Kidney (tissue), 14 donors: Measurements from ENCODE around the gene RFX8. TPM values are rescaled to one million over a fixed set of nuclear protein-coding genes. Genes with fewer than 3 reads are reported as not detected.
A peak's percentile ranks its signal among the peaks of the same experiment; 100 is the strongest.
"Not testable (repeated sequence)": the region's sequence is repeated elsewhere in the genome, so short reads cannot be mapped to it uniquely, and the experiment has no call there.

Experiments
- DNase-seq, 5 donors: peaks; one replicate each; pipeline ENCODE4 v3.0.0-alpha.2; 2013 to 2020
- FAIRE-seq: peaks from 2 replicates; lab custom pipeline; 2012; peaks lifted over from hg19 to GRCh38; lab: Jason Lieb, UNC
- H3K27ac ChIP-seq, 2 donors: one replicate each; pipeline ENCODE4 v1.7.0; 2013; ENCODE audit warnings: low read depth in 2 of 2, low read length in 2 of 2, inconsistent platforms in 1 of 2
- H3K27me3 ChIP-seq: one replicate; pipeline ENCODE4 v1.7.1; 2013; ENCODE audit warnings: low read length, inconsistent platforms; ENCODE audit not compliant: control insufficient read depth, insufficient read depth
- H3K36me3 ChIP-seq, 3 donors: one replicate each; pipeline versions ENCODE4 v1.7.0 to v1.7.1; 2013; ENCODE audit warnings: low read length in 3 of 3, control low read depth in 1 of 3, inconsistent platforms in 1 of 3; ENCODE audit not compliant: insufficient read depth in 3 of 3, control insufficient read depth in 2 of 3
- H3K4me1 ChIP-seq, 3 donors: one replicate each; pipeline versions ENCODE4 v1.7.0 to v1.7.1; 2013; ENCODE audit warnings: low read length in 3 of 3, inconsistent platforms in 1 of 3, low read depth in 1 of 3; ENCODE audit not compliant: control insufficient read depth in 2 of 3, insufficient read depth in 2 of 3
- H3K4me3 ChIP-seq, 3 donors: one replicate each; pipeline versions ENCODE4 v1.7.0 to v1.8.1; 2013; ENCODE audit warnings: low read length in 3 of 3, control low read depth in 1 of 3, inconsistent platforms in 1 of 3
- H3K9ac ChIP-seq, 3 donors: one replicate each; pipeline versions ENCODE4 v1.7.0 to v1.7.1; 2013; ENCODE audit warnings: low read length in 3 of 3, control low read depth in 1 of 3, inconsistent platforms in 1 of 3
- H3K9me3 ChIP-seq, 3 donors: one replicate each; pipeline versions ENCODE4 v1.7.0 to v1.7.1; 2013; ENCODE audit warnings: low read length in 3 of 3, control low read depth in 1 of 3, inconsistent platforms in 1 of 3; ENCODE audit not compliant: control insufficient read depth in 2 of 3, insufficient read depth in 1 of 3
- CTCF ChIP-seq: IDR thresholded peaks from 3 replicates; pipeline ENCODE4 v1.5.1; 2012; ENCODE audit warnings: mild to moderate bottlenecking, moderate library complexity, borderline replicate concordance; ENCODE audit not compliant: insufficient read depth; ENCODE audit errors: extremely low read depth
- intact Hi-C: fragments of 100-400 bp; cut with DNase I; formaldehyde crosslinking; loops from one replicate; pipeline ENCODE4 v1.11.1; 2022
- polyA plus RNA-seq: library from polyadenylated mRNA; stranded (reverse); fragments of 350-450 nt; fragmentation: Illumina TruSeq; extraction: RNeasy Lipid Tissue Mini Kit (QIAGEN cat#74804); gene quantifications from one replicate; pipeline ENCODE4 v1.2.3, GENCODE V29; 2014; ENCODE audit warnings: low read depth, low replicate concordance; ENCODE audit not compliant: insufficient read depth
- total RNA-seq: library from RNA; stranded (reverse); fragmentation: NEBNext Ultra II Directional; extraction: Animal tissue kit (Norgen Biotek cat#: 25700); gene quantifications from one replicate; pipeline ENCODE4 v1.2.1, GENCODE V29; 2021
- donor health status: control.
- donor health status: control.
- donor health status: control.
- donor health status: control.
- donor health status: control.
- donor health status: DM: yes; HTN: yes; CAD: no.
- donor health status: Normal renal cell carcinoma (clear cell type).

Gene RFX8
- total and polyA plus RNA-seq, 2 donors from 2014 or later: 0.28 TPM; not detected in 1

DNA sequence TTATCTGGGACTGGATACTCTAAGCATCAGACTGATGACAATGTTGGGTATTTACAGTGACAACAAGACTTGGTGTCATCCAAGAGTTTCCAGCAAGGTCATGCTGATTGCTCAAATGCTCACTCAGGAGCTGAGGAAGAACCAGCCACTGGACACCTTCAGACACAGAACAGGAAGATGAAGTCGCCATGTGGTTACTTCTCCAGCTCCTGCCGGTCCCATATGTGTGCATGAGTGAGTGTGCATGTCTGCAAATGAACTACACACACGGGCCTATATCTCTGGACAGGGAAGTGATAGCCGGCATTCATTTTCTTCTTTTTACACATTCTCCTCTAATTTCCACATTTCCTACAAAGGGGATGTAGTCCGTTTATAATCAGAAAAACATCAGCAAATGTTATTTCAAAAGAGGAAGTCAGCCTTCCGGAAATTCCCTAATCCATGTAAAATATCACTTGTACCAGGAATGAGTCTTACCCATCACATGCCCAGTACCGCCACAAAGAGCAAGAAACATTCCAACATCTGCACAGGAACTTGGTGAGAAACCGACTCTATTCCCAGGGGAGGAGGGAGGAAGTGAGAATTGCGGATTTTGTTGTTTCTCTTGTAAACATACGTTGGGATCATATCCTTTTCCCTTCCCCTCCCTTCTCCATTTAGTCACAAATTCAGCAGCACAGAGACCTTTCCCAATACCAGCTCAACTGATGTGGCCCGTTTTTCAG, 10.8 kb downstream of the RFX8 start:
- FAIRE-seq: no peak
- no peak for TF ChIP-seq CTCF
- Histone ChIP-seq H3K4me3 (no peak overlapping the region), H3K27me3 (no peaks in the 10 kb centered on the region), H3K4me1 (peaks cover 0 to 4% (median 0%) of the 10 kb centered on the region in 3 donors), H3K36me3 (no peaks in the 10 kb centered on the region), H3K27ac (peak overlapping the region; percentile 33 to 67), H3K9ac (no peak overlapping the region), H3K9me3 (no peaks in the 10 kb centered on the region)
- DNase-seq: peak in 2 of 5 donors; percentile 13 to 71
- intact Hi-C loops: no loop called here

GRCh38 chr2:101463421-101463820, 11.5 kb downstream of the RFX8 start:
- Histone ChIP-seq H3K27ac (peak overlapping the region; percentile 33 to 67), H3K4me1 (peaks cover 0 to 4% (median 0%) of the 10 kb centered on the region in 3 donors), H3K4me3 (no peak overlapping the region), H3K27me3 (no peaks in the 10 kb centered on the region), H3K9me3 (no peaks in the 10 kb centered on the region), H3K36me3 (no peaks in the 10 kb centered on the region), H3K9ac (no peak overlapping the region)
- peak in 1 of 5 donors; percentile 13 for DNase-seq
- intact Hi-C loops: no loop called here
- no peak for TF ChIP-seq CTCF
- no peak for FAIRE-seq

DNA sequence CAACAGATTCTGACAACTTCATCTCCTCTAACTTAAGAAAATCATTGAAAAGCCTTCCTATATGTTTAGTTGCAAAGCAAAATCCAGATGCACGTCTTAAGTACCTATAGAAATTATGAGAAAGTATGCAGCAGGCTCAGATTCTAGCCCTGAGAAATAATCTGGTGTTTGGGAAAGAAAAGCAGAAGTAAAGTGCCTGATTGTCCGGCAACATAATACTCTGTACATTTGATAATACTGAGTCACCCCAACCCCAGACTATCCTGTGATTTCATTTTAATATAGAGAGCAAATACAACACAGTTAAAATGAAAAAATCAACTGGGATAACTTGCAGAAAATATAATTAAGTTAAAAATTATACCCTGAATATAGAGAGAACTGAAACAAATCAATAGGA, 13.5 kb downstream of the RFX8 start:
- peaks cover 0 to 4% (median 0%) of the 10 kb centered on the region in 3 donors for H3K4me1 ChIP-seq
- H3K9me3 ChIP-seq: no peaks in the 10 kb centered on the region
- FAIRE-seq (no peak), DNase-seq (no peak)
- no peaks in the 10 kb centered on the region for H3K27me3 ChIP-seq
- no peak overlapping the region for H3K27ac ChIP-seq
- no peaks in the 10 kb centered on the region for H3K36me3 ChIP-seq
- TF ChIP-seq CTCF: no peak
- H3K4me3 ChIP-seq: no peak overlapping the region
- intact Hi-C loops: no loop called here
- H3K9ac ChIP-seq: no peak overlapping the region

DNA sequence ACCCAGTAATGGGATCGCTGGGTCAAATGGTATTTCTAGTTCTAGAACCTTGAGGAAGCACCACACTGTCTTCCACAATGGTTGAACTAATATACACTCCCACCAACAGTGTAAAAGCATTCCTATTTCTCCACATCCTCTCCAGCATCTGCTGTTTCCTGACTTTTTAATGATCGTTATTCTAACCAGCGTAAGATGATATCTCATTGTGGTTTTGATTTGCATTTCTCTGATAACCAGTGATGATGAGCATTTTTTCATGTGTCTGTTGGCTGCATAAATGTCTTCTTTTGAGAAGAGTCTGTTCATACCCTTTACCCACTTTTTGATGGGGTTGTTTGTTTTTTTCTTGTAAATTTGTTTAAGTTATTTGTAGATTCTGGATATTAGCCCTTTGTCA, 20.5 kb downstream of the RFX8 start:
- H3K36me3 ChIP-seq, FAIRE-seq, H3K9me3 ChIP-seq, H3K27me3 ChIP-seq, DNase-seq, H3K27ac ChIP-seq, H3K9ac ChIP-seq, H3K4me3 ChIP-seq, intact Hi-C loops, H3K4me1 ChIP-seq: not testable (repeated sequence)
